Neuronal stem cell (in vitro differentiated cells): ENCODE results near the gene NEGR1.

Experiments
- DNase-seq: peaks from one replicate; pipeline ENCODE4 v3.0.0-alpha.2; 2013; ENCODE audit warnings: low spot score
- H2AFZ ChIP-seq: one replicate; pipeline ENCODE4 v1.6.1; 2013; ENCODE audit warnings: mild to moderate bottlenecking, low read length, inconsistent platforms
- H2AK5ac ChIP-seq: 2 replicates; pipeline ENCODE4 v1.6.1; 2013; ENCODE audit warnings: low read depth, mild to moderate bottlenecking, inconsistent platforms, low read length, moderate library complexity, mixed read lengths
- H2BK120ac ChIP-seq: 2 replicates; pipeline ENCODE4 v1.6.1; 2013; ENCODE audit warnings: low read depth, mild to moderate bottlenecking, inconsistent platforms, low read length, moderate library complexity, mixed read lengths
- H2BK12ac ChIP-seq: one replicate; pipeline ENCODE4 v1.6.1; 2013; ENCODE audit warnings: low read length, inconsistent platforms
- H2BK15ac ChIP-seq: 2 replicates; pipeline ENCODE4 v1.6.1; 2013; ENCODE audit warnings: mild to moderate bottlenecking, low read length, inconsistent platforms, mixed read lengths
- H2BK5ac ChIP-seq: one replicate; pipeline ENCODE4 v1.6.1; 2013; ENCODE audit warnings: inconsistent platforms, mild to moderate bottlenecking, low read length, moderate library complexity
- H3K14ac ChIP-seq: one replicate; pipeline ENCODE4 v1.6.1; 2013; ENCODE audit warnings: low read length, inconsistent platforms
- H3K18ac ChIP-seq: 2 replicates; pipeline ENCODE4 v1.6.1; 2013; ENCODE audit warnings: low read length, inconsistent platforms
- H3K23ac ChIP-seq: 2 replicates; pipeline ENCODE4 v1.6.1; 2013; ENCODE audit warnings: low read depth, mild to moderate bottlenecking, mixed read lengths, low read length, inconsistent platforms; ENCODE audit not compliant: poor library complexity
- H3K27ac ChIP-seq: replicated peaks from 3 replicates; pipeline ENCODE4 v1.5.1; 2013; ENCODE audit warnings: low read length, inconsistent platforms
- H3K27me3 ChIP-seq, 3 experiments: 2 replicates each; pipeline ENCODE4 v1.6.1; 2013; ENCODE audit warnings: low read length in 3 of 3, mild to moderate bottlenecking in 2 of 3, inconsistent platforms in 1 of 3, low read depth in 1 of 3, mixed read lengths in 1 of 3, moderate library complexity in 1 of 3; ENCODE audit not compliant: control insufficient read depth in 3 of 3, insufficient read depth in 3 of 3
- H3K36me3 ChIP-seq, 2 donors: replicated peaks in 1 of 2; 2 replicates each; pipeline ENCODE4 v1.6.1; 2013; ENCODE audit warnings: low read length in 2 of 2; ENCODE audit not compliant: control insufficient read depth in 2 of 2, insufficient read depth in 2 of 2
- H3K4ac ChIP-seq: 2 replicates; pipeline ENCODE4 v1.6.1; 2013; ENCODE audit warnings: inconsistent platforms, mild to moderate bottlenecking, low read length, moderate library complexity
- H3K4me1 ChIP-seq, 2 donors: 1 replicate in 1 of 2; 2 replicates in 1 of 2; pipeline ENCODE4 v1.6.1; 2013; ENCODE audit warnings: low read length in 2 of 2, low read depth in 1 of 2; ENCODE audit not compliant: control insufficient read depth in 2 of 2, insufficient read depth in 1 of 2
- H3K4me2 ChIP-seq: one replicate; pipeline ENCODE4 v1.6.1; 2013; ENCODE audit warnings: mild to moderate bottlenecking, low read length, inconsistent platforms; ENCODE audit not compliant: insufficient read depth, poor library complexity, severe bottlenecking
- H3K4me3 ChIP-seq, 2 donors: 2 replicates each; pipeline ENCODE4 v1.5.1; 2013; ENCODE audit warnings: low read length in 2 of 2, mild to moderate bottlenecking in 2 of 2, inconsistent platforms in 1 of 2, moderate library complexity in 1 of 2
- H3K79me1 ChIP-seq: one replicate; pipeline ENCODE4 v1.6.1; 2013; ENCODE audit warnings: low read depth, mild to moderate bottlenecking, inconsistent platforms, low read length, moderate library complexity
- H3K9ac ChIP-seq: one replicate; pipeline ENCODE4 v1.6.1; 2013; ENCODE audit warnings: mild to moderate bottlenecking, low read depth, low read length, inconsistent platforms; ENCODE audit not compliant: poor library complexity
- H3K9me3 ChIP-seq, 2 donors: replicated peaks in 1 of 2; 2 replicates each; pipeline versions ENCODE3 to v1.6.1; 2013; ENCODE audit warnings: low read length in 2 of 2, mild to moderate bottlenecking in 2 of 2, inconsistent platforms in 1 of 2, low read depth in 1 of 2, mixed read lengths in 1 of 2, moderate library complexity in 1 of 2; ENCODE audit not compliant: control insufficient read depth in 2 of 2, insufficient read depth in 1 of 2
- H4K8ac ChIP-seq: one replicate; pipeline ENCODE4 v1.6.1; 2013; ENCODE audit warnings: low read depth, mild to moderate bottlenecking, inconsistent platforms, low read length, moderate library complexity
- H4K91ac ChIP-seq: one replicate; pipeline ENCODE4 v1.6.1; 2013; ENCODE audit warnings: low read length, low read depth, mild to moderate bottlenecking, inconsistent platforms; ENCODE audit not compliant: poor library complexity
- WGBS, 2 donors: extraction: QIAGEN DNeasy Blood & Tissue Kit; methylation state at CpG; one replicate each; pipeline ENCODE4 v1.1.7; 2013; ENCODE audit warnings: missing lambda C conversion rate in 2 of 2, mixed read lengths in 1 of 2; ENCODE audit not compliant: insufficient read length in 2 of 2, insufficient replicate concordance in 1 of 2; ENCODE audit errors: extremely low coverage in 2 of 2; 5-methylcytosine and 5-hydroxymethylcytosine counted together

NEGR1 gene

DNA sequence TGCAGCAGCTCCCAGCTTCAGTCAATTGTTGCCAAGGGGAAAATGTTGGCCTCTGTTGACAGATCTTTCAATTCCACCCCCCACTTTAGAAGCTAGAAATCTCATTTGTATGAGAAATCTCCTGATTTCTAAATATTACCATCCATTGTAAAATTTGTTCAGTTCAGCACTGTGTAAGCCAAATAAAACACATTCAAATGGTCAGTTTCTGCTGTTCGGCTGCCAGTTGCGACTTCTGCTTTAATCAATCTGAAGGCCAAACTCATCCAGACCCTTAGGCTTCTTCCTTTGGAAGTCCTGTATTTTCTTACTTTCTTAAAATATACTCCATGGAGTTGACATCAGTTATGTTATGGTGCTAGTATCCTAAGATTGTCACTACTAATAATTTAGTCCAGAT, 920.3 kb downstream of the NEGR1 start:
- WGBS, 2 donors: no CpG with 5 or more reads among the region's 2 CpGs
- H3K9me3 ChIP-seq: peaks cover 0 to 2% of the 10 kb centered on the region in 2 donors
- H3K79me1 ChIP-seq: peaks cover 2% of the 10 kb centered on the region
- H3K27me3 ChIP-seq: no peaks in the 10 kb centered on the region
- H3K23ac ChIP-seq: no peak overlapping the region
- H2BK12ac ChIP-seq: no peak overlapping the region
- no peak overlapping the region for H3K4me3 ChIP-seq
- no peaks in the 10 kb centered on the region for H3K36me3 ChIP-seq
- no peak overlapping the region for H2AFZ ChIP-seq
- H3K4ac ChIP-seq: no peak overlapping the region
- no peak overlapping the region for H3K4me2 ChIP-seq
- DNase-seq: no peak
- no peak overlapping the region for H2BK120ac ChIP-seq
- H2AK5ac ChIP-seq: no peak overlapping the region
- no peak overlapping the region for H4K91ac ChIP-seq
- H2BK5ac ChIP-seq: no peak overlapping the region
- no peaks in the 10 kb centered on the region for H3K4me1 ChIP-seq
- H4K8ac ChIP-seq: no peak overlapping the region
- no peak overlapping the region for H3K9ac ChIP-seq
- no peak overlapping the region for H3K14ac ChIP-seq
- H2BK15ac ChIP-seq: no peak overlapping the region
- no peak overlapping the region for H3K27ac ChIP-seq
- no peak overlapping the region for H3K18ac ChIP-seq

GRCh38 chr1:71357708-71358107, 924.6 kb downstream of the NEGR1 start:
- Histone ChIP-seq H3K4me2 (no peak overlapping the region), H2BK12ac (no peak overlapping the region), H4K91ac (no peak overlapping the region), H3K14ac (peak overlapping the region; percentile 57), H2BK120ac (no peak overlapping the region), H3K4ac (no peak overlapping the region), H3K18ac (peak overlapping the region; percentile 7), H2AK5ac (no peak overlapping the region), H2BK15ac (no peak overlapping the region), H3K4me1 (no peaks in the 10 kb centered on the region), H4K8ac (no peak overlapping the region), H3K4me3 (no peak overlapping the region), H3K9me3 (peaks cover 0 to 2% of the 10 kb centered on the region in 2 donors), H2AFZ (no peak overlapping the region), H3K27ac (no peak overlapping the region), H3K36me3 (no peaks in the 10 kb centered on the region), H3K27me3 (no peaks in the 10 kb centered on the region), H3K79me1 (no peaks in the 10 kb centered on the region), H3K9ac (no peak overlapping the region), H3K23ac (no peak overlapping the region), H2BK5ac (peak overlapping the region; percentile 21)
- no CpG with 5 or more reads among the region's 9 CpGs for WGBS, 2 donors
- no peak for DNase-seq

DNA sequence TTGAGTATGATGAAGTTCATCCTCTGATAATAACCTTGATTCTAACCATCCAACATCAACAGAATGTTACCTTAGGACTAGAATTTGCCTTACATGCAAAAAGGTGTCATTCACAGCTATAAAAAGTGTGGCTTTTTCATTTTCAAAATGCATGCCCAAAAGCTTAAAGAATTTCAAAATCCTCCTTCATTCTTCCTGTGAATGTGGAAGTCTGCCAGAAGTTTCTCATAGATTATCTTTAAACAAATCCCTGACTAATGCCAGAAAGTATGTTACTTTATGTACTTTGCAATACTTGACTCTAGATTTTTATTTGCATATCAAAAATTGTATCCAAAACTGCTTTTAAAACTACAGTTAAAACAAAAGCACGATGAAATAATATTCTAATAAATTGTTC, 930.9 kb downstream of the NEGR1 start:
- no peak for DNase-seq
- H3K23ac ChIP-seq: no peak overlapping the region
- WGBS, 2 donors: no CpG with 5 or more reads among the region's 1 CpG
- H3K9me3 ChIP-seq: no peaks in the 10 kb centered on the region
- H3K27ac ChIP-seq: no peak overlapping the region
- H3K79me1 ChIP-seq: no peaks in the 10 kb centered on the region
- no peak overlapping the region for H2BK120ac ChIP-seq
- H3K18ac ChIP-seq: no peak overlapping the region
- no peak overlapping the region for H2BK15ac ChIP-seq
- no peak overlapping the region for H2AK5ac ChIP-seq
- H2AFZ ChIP-seq: no peak overlapping the region
- no peaks in the 10 kb centered on the region for H3K36me3 ChIP-seq
- H3K14ac ChIP-seq: no peak overlapping the region
- no peaks in the 10 kb centered on the region for H3K4me1 ChIP-seq
- H4K91ac ChIP-seq: no peak overlapping the region
- H3K9ac ChIP-seq: no peak overlapping the region
- H3K4me3 ChIP-seq: no peak overlapping the region
- H2BK5ac ChIP-seq: no peak overlapping the region
- no peak overlapping the region for H3K4me2 ChIP-seq
- no peak overlapping the region for H2BK12ac ChIP-seq
- no peak overlapping the region for H3K4ac ChIP-seq
- no peak overlapping the region for H4K8ac ChIP-seq
- H3K27me3 ChIP-seq: no peaks in the 10 kb centered on the region

DNA sequence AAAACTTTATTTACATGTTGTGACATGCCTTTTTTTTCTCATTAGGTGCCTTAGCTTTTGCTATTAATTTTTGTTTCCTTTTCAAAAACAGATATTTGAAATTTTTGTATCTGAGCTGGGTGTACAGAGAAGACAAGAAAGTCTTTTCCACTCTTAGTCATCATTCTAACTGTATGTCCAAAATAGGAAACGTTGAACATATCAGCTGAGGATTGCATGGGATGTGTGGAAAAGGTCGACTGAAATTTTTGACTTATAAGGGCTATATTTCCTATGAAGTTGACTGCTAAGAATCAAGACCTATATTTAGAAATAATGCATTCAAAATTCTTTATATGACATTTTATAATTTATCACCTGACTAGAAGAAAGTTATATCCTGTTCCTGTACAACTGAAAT, 931.5 kb downstream of the NEGR1 start:
- Histone ChIP-seq H3K4me3 (no peak overlapping the region), H2AK5ac (no peak overlapping the region), H3K27me3 (no peaks in the 10 kb centered on the region), H4K8ac (no peak overlapping the region), H3K23ac (no peak overlapping the region), H3K9ac (no peak overlapping the region), H2BK12ac (no peak overlapping the region), H3K79me1 (no peaks in the 10 kb centered on the region), H2BK5ac (no peak overlapping the region), H4K91ac (no peak overlapping the region), H3K4me2 (no peak overlapping the region), H2BK15ac (no peak overlapping the region), H3K9me3 (no peaks in the 10 kb centered on the region), H3K18ac (no peak overlapping the region), H3K14ac (no peak overlapping the region), H3K4me1 (no peaks in the 10 kb centered on the region), H3K4ac (no peak overlapping the region), H3K36me3 (no peaks in the 10 kb centered on the region), H3K27ac (no peak overlapping the region), H2AFZ (no peak overlapping the region), H2BK120ac (no peak overlapping the region)
- WGBS, 2 donors: no CpG with 5 or more reads among the region's 2 CpGs
- DNase-seq: no peak
